GM12874 (cell line): ENCODE data around the gene SIT1.

Experiments used
- TF ChIP-seq, protein P1 (sequence below): IDR thresholded peaks from 2 replicates; pipeline ENCODE4 v1.5.1; 2011; ENCODE audit warnings: low read depth, mild to moderate bottlenecking, control low read depth, low read length, moderate library complexity; ENCODE audit not compliant: insufficient read depth

SIT1 gene

DNA sequence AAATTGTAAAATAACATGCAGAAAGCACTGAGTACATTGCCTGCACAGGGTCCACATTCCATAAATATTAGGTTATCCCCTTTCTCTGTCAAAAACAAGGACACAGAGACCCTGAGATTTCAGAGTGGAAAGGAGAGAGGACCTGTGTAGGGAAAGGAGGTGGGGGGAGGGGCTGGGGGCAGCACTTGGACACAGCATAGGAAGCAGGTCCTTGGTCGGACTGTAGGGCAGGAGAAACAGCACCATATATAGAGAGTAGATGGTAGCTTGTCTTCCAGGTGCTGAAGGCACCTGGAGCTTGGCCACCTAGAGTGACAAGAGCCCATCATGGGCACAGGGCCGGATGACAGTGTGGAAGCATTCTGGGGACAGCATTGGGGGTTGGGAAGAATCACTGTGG lies 36.6 kb upstream of the SIT1 start:
- TF ChIP-seq, protein P1, sequence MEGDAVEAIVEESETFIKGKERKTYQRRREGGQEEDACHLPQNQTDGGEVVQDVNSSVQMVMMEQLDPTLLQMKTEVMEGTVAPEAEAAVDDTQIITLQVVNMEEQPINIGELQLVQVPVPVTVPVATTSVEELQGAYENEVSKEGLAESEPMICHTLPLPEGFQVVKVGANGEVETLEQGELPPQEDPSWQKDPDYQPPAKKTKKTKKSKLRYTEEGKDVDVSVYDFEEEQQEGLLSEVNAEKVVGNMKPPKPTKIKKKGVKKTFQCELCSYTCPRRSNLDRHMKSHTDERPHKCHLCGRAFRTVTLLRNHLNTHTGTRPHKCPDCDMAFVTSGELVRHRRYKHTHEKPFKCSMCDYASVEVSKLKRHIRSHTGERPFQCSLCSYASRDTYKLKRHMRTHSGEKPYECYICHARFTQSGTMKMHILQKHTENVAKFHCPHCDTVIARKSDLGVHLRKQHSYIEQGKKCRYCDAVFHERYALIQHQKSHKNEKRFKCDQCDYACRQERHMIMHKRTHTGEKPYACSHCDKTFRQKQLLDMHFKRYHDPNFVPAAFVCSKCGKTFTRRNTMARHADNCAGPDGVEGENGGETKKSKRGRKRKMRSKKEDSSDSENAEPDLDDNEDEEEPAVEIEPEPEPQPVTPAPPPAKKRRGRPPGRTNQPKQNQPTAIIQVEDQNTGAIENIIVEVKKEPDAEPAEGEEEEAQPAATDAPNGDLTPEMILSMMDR = no peak

DNA sequence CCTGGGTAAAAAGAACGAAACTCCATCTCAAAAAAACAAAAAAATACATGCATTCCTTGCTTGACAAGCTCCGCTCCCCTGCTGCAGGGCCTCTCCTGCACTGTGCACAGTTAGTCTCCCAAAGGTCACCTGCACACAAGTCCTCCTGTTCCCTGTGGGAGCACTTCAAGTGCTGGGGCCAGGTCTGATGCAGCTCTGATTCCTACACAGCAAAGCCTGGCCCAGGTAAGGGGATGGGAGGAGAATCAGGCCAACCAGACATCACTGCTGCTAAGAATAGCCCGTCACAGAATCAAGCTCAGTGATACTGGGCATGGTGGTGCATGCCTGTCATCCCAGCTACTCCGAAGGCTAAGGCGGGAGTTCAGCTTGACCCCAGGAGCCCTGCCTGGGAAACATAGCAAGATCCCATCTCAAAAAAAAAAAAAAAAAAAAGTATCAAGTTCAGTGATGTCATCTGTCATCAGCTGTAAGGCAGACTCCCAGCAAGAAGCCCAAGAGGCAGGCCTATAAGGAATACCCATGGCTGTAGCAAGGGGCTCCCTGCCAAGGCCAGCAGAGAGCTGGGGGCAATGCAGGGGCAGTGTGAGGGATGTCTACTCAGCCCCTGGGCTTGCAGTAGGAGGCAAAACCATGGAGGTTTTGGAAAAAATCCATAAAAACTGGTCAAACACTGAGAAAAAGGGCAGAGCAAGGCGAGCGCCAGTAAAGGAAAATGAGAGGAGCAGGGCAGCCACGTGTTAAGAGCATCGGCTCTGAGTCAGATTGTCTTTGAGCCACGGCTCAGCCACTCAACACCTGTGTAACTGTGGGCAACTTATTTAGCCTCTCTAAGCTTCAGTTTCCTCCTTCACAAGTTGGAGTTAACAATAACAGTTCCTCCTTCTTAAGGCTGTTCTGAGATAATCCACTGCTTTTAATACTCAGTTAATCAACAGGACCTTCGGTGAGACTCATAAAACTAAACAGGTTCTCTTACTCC lies 35.8 kb upstream of the SIT1 start:
- TF ChIP-seq, protein P1 = no peak

DNA sequence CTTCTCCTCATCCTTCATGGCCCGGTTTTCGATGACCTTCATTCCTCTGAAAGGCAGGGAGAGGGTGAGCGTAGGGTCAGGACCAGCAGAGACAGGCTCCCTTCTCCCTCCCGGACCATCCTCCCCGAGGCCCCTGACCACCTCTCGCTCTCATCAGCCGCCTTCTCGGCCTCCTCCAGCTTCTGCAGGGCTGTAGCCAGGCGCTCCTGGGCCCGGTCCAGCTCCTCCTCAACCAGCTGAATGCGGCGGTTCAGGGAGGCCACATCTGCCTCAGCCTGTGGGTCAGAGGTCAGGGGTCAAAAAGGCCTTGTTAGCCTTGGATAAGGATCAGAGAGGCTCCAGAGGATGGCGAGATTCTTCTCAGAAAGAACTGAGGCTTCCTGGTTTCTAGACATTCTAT lies 34.8 kb upstream of the SIT1 start:
- TF ChIP-seq, protein P1 = no peak

DNA sequence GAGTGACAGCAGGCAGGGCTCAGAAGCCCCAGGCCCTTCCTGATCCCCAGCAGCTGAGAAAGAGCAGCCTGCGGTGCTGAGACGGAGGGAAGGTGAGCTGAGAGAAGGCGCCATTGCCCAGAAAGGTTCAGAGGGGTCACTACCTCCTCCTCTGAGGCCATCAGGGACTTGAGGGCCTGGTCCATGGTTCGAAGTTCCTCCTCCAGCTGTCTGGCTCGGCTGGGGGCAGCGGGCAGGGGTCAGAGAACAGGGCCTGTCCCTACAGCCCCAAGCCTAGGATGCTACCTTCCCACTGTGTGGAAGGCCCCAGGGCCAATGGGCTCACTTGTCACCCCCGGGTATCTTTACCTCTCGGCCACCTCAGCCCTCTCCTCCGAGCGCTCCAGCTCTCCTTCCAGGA lies 34.2 kb upstream of the SIT1 start:
- TF ChIP-seq, protein P1 = no peak

DNA sequence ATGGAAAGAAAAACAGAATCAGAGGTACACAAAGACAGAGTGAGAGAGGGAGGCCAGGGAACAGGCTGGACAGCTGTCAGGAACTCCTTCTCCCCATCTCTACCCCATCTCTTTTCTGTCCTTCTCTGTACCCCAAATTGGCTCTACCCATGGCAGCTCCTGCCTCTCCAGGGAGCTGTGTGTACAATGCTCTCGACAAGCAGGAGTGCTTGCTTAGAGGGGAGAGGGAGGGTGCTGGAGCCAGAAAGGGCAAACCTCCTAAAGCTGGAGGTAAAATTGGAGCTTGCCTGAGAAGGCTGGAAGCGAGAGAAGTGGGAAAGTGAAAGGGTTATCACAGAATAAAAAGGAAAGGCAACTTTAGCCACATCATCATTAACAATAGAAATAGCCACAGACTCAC lies 32.6 kb upstream of the SIT1 start:
- TF ChIP-seq, protein P1 = no peak

DNA sequence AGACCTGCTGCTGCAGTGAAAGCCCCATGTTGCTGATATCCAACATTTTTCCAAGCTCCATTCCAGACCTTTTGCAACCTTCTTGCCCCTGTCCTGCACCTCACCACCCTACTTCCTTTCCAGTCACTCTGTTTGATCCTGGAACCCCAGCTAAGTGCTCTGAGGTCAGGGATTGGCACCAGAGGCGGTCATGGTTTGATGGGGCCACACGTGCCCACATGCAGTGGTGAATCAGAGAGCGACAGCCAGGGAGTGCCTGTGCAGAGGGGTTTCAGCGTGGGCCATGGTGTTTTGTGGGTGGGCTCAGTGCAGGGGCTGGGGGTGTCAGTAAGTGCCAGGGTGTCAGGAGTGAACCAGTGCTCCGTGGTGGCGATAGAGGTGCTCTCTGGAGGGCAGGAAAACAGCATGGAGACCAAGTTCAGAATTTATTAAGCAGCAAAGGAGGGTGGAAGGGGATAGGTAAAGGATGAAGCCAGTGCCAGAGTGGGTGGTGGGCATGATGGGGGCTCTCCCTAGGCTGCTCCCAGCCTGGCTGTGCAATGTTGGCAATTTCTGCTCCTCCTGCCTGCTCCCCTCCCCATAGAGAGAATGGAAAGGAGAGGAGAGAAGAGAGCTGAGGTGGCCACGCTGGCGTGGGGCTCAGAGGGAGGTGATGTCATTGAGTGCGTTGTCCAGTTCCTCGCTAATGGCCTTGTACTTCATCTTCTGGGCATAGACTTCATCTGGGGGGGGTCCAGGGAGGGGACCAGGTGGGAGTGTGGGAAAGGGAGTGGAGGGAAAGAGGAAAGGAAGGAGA lies 32.0 kb upstream of the SIT1 start:
- TF ChIP-seq, protein P1 = no peak

DNA sequence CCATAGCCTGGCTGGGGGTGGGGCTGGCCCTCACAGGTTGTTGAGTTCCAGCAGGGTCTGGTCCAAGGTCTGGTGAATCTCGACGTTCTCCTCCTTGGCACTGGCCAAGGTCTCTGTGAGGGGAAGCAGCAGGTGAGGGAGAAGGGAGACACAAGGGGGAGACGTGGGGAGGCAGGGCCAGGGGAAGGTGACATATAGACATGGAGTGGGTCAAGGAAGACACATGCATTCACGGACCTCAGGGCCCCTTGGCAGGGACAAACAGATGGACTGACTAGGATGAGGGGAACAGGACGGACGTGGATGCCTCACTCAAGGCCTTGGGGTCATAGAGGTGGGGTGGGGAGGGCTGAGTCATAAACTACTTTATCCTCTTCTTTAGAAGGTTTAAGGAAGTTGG lies 31.3 kb upstream of the SIT1 start:
- TF ChIP-seq, protein P1 = no peak
